ENCODE data around the gene ZNF644.
A peak's percentile ranks its signal among the peaks of the same experiment; 100 is the strongest.

Gene ZNF644

DNA sequence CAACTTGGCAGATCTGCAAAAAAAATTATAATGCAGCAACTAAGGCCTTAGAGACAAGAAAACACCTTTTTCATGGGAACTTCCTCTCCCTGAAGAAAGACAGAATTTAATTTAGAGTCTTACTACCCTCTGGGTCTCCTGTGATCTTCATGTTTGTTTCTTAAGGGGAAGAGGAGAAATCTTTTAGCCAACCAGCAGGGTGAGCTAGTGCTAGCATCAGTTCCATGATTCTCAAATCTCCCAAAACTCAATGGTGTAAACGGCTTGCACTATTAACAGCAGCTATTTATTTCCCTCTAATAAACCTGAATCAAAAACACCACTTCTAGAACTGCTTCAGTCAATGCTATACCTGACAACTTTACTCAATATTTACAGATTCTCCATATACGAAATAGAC lies 3.8 kb downstream of the ZNF644 start:
- peaks cover 39% of the 10 kb centered on the region for H3K36me3 ChIP-seq
- no peaks in the 10 kb centered on the region for H3K9me3 ChIP-seq (ENCODE audit: severe bottlenecking)
- TF ChIP-seq, protein P1, sequence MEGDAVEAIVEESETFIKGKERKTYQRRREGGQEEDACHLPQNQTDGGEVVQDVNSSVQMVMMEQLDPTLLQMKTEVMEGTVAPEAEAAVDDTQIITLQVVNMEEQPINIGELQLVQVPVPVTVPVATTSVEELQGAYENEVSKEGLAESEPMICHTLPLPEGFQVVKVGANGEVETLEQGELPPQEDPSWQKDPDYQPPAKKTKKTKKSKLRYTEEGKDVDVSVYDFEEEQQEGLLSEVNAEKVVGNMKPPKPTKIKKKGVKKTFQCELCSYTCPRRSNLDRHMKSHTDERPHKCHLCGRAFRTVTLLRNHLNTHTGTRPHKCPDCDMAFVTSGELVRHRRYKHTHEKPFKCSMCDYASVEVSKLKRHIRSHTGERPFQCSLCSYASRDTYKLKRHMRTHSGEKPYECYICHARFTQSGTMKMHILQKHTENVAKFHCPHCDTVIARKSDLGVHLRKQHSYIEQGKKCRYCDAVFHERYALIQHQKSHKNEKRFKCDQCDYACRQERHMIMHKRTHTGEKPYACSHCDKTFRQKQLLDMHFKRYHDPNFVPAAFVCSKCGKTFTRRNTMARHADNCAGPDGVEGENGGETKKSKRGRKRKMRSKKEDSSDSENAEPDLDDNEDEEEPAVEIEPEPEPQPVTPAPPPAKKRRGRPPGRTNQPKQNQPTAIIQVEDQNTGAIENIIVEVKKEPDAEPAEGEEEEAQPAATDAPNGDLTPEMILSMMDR (IDR thresholded peaks at IDR 0.05; ENCODE audit: low read depth, low read length): peak; percentile 28; the same call in 1 of the 2 replicates
- H3K27ac ChIP-seq: no peak overlapping the region
- no peak overlapping the region for H3K4me3 ChIP-seq (ENCODE audit: low read depth, low read length)
- no peaks in the 10 kb centered on the region for H3K27me3 ChIP-seq (ENCODE audit: insufficient read depth, low read depth, severe bottlenecking)
- no peak for DNase-seq

DNA sequence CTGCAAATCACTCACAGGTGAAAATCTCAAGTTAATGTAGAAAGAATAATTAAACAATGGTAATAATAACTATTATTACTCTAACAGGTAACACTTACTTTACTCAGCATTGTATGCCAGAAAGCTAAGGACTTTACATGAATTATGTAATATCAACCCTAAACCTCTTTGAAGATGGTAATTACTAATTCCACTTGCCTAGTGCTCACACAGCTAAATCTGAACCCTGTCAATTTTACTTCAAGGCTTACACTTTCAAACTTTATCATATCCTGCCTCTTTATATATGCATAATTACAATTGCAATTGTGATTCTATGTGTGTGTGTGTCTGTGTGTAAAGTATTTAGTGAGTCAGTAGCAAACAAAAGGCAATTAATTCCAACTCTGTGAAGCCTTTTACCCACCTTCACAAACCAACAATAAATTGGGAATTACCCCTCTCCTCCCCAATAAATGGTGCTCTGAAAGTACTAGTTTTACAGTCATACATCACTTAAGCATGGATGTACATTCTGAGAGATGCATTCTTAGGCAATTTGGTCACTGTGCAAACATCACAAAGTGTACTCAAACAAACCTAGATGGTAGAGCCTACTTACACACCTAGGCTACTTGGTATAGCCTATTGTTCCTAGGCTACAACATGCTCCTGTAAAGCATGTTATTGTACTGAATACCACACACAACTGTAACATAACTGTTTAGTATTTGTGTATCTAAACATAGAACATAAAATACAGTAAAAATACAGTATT lies 5.9 kb downstream of the ZNF644 start:
- H3K36me3 ChIP-seq: peaks cover 39% of the 10 kb centered on the region

DNA sequence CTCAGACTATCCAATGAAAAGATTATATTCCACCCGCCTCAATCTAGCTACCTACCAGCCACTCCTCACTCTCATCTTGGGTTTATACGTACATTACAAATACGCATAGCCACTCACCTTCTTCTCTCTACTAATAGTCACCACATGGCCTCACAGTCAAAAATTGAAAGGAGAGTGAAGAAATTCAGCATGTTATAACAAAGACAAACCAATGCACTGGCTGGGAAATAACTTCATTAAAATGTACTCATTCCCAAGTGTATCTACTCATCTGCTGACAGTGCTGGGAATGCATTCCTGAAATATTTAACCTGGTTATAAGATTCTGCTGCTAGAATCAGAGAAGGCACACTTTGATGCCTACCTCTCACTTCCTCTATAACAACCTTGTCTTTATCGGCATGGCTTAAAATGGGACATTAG lies 6.5 kb downstream of the ZNF644 start:
- no peaks in the 10 kb centered on the region for H3K27me3 ChIP-seq (ENCODE audit: insufficient read depth, low read depth, severe bottlenecking)
- TF ChIP-seq, protein P1 (IDR thresholded peaks at IDR 0.05; ENCODE audit: low read depth, low read length): no peak
- H3K4me3 ChIP-seq (ENCODE audit: low read depth, low read length): no peak overlapping the region
- H3K9me3 ChIP-seq (ENCODE audit: severe bottlenecking): no peaks in the 10 kb centered on the region
- H3K36me3 ChIP-seq: peaks cover 36% of the 10 kb centered on the region
- H3K27ac ChIP-seq: no peak overlapping the region
- no peak for DNase-seq

More for the DNA sequence above, 5.9 kb downstream of the ZNF644 start:
- Histone ChIP-seq H3K9me3 (ENCODE audit: severe bottlenecking) (no peaks in the 10 kb centered on the region), H3K27me3 (ENCODE audit: insufficient read depth, low read depth, severe bottlenecking) (no peaks in the 10 kb centered on the region), H3K4me3 (ENCODE audit: low read depth, low read length) (no peak overlapping the region), H3K27ac (no peak overlapping the region)
- TF ChIP-seq, protein P1 (IDR thresholded peaks at IDR 0.05; ENCODE audit: low read depth, low read length): no peak
- DNase-seq: no peak

DNA sequence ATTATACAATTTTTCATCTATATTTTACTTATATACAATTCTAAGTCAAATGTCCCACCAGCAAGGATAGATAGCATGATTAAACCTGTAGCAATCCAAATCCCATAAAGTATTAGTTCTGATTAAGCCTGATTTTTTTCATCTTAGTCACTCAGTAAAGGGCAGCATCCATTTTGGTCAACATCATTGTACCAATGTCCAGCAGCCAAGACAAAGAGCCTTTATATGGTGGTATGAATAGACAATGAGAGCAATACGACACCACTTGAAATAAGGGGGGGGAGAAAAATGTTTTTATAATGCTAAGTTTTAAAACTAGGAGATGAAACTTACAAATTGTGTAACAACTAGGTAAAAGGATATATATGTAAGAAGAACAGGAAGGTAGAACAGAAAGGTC lies 7.4 kb downstream of the ZNF644 start:
- H3K27ac ChIP-seq: no peak overlapping the region
- peaks cover 27% of the 10 kb centered on the region for H3K36me3 ChIP-seq
- no peak overlapping the region for H3K4me3 ChIP-seq (ENCODE audit: low read depth, low read length)
- no peaks in the 10 kb centered on the region for H3K9me3 ChIP-seq (ENCODE audit: severe bottlenecking)
- TF ChIP-seq, protein P1 (IDR thresholded peaks at IDR 0.05; ENCODE audit: low read depth, low read length): no peak
- no peaks in the 10 kb centered on the region for H3K27me3 ChIP-seq (ENCODE audit: insufficient read depth, low read depth, severe bottlenecking)
- no peak for DNase-seq

DNA sequence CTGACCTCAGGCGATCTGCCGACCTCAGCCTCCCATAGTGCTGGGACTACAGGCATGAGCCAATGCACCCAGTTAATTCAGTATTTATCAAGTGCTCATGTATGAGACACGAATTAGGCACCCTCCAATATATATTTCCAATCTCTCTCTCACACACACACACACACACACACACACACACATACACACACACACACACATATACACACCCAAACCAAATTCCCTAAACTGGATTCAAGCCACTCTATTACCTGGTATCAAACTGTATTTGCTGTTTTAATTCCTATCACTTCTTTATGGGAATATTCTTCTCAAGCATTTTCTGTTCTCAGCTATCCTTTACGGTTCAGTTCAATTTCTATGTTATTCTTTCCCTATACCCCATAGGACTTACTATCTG lies 8.5 kb downstream of the ZNF644 start:
- H3K9me3 ChIP-seq (ENCODE audit: severe bottlenecking): no peaks in the 10 kb centered on the region
- peaks cover 16% of the 10 kb centered on the region for H3K36me3 ChIP-seq
- TF ChIP-seq, protein P1 (IDR thresholded peaks at IDR 0.05; ENCODE audit: low read depth, low read length): no peak
- H3K27ac ChIP-seq: no peak overlapping the region
- DNase-seq: no peak
- H3K27me3 ChIP-seq (ENCODE audit: insufficient read depth, low read depth, severe bottlenecking): no peaks in the 10 kb centered on the region
- H3K4me3 ChIP-seq (ENCODE audit: low read depth, low read length): no peak overlapping the region

DNA sequence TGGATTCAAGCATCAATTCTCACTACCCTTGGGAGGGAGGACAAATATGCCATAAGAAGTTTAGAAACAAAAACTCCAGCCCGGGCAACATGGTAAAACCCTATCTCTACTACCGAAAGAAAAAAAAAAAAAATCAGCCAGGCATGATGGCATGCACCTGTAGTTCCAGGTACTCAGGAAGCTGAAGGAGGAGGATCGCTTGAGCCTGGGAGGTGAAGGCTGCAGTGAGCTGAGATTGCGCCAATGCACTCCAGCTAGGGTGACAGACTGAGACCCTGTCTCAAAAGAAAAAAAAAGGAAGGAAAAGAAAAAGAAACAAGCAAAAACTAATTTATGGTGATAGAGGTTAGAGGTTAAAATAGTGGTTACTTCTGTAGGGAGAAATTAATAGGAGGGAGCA lies 9.6 kb downstream of the ZNF644 start:
- peaks cover 15% of the 10 kb centered on the region for H3K36me3 ChIP-seq
- no peaks in the 10 kb centered on the region for H3K27me3 ChIP-seq (ENCODE audit: insufficient read depth, low read depth, severe bottlenecking)
- no peak for DNase-seq
- TF ChIP-seq, protein P1 (IDR thresholded peaks at IDR 0.05; ENCODE audit: low read depth, low read length): no peak
- H3K27ac ChIP-seq: no peak overlapping the region
- no peaks in the 10 kb centered on the region for H3K9me3 ChIP-seq (ENCODE audit: severe bottlenecking)
- H3K4me3 ChIP-seq (ENCODE audit: low read depth, low read length): no peak overlapping the region
